Thoracic aorta (tissue), 2 donors: ENCODE results near the gene CHD6. TPM values are rescaled to one million over a fixed set of nuclear protein-coding genes. Genes with fewer than 3 reads are reported as not detected.

Source experiments
- ATAC-seq: fragments of 150-250 bp; one replicate; pipeline ENCODE4 v1.8.0; 2017; ENCODE audit warnings: low read depth; ENCODE audit not compliant: insufficient number of reproducible peaks, low FRiP score
- DNase-seq: peaks from one replicate; pipeline ENCODE4 v3.0.0-alpha.2; 2020; ENCODE audit warnings: low spot score
- H3K27ac ChIP-seq, 2 donors: fragments of 200-600 bp; sonication (generic); 1 replicate in 1 of 2; 2 replicates in 1 of 2; pipeline ENCODE4 v1.5.1; 2016; ENCODE audit warnings: mild to moderate bottlenecking in 2 of 2, moderate library complexity in 2 of 2
- H3K27me3 ChIP-seq: fragments of 200-600 bp; sonication (generic); replicated peaks from 2 replicates; pipeline ENCODE4 v1.6.0; 2016; ENCODE audit warnings: mild to moderate bottlenecking; ENCODE audit not compliant: insufficient read depth
- H3K36me3 ChIP-seq: fragments of 200-600 bp; sonication (generic); one replicate; pipeline ENCODE4 v1.5.1; 2016
- H3K4me1 ChIP-seq, 2 donors: fragments of 200-600 bp; sonication (generic); 1 replicate in 1 of 2; 2 replicates in 1 of 2; pipeline versions ENCODE4 v1.5.1 to v1.6.0; 2016; ENCODE audit warnings: low read depth in 2 of 2, mild to moderate bottlenecking in 1 of 2; ENCODE audit not compliant: control insufficient read depth in 1 of 2
- H3K4me3 ChIP-seq: fragments of 200-600 bp; sonication (generic); 2 replicates; pipeline ENCODE4 v1.5.1; 2016; ENCODE audit warnings: mild to moderate bottlenecking
- H3K9me3 ChIP-seq: fragments of 200-600 bp; sonication (generic); 2 replicates; pipeline ENCODE4 v1.5.1; 2016
- total RNA-seq, 2 donors: library from RNA; depleted of rRNA; stranded (reverse); fragments of >200 nt; gene quantifications; one replicate each; pipeline versions ENCODE4 v1.1.0 to v1.2.3, GENCODE V29; 2016
- TF ChIP-seq, protein P1 (sequence below): fragments of 200-600 bp; sonication (generic); IDR thresholded peaks from one replicate; pipeline ENCODE4 v1.5.1; 2019; ENCODE audit warnings: antibody characterized with exemption

CHD6 gene
- total RNA-seq, 2 donors from 2014 or later: 43.9 to 44.6 TPM

GRCh38 chr20:41575412-41575811 lies 42.8 kb downstream of the CHD6 start:
- Histone ChIP-seq H3K27ac (no peak overlapping the region), H3K27me3 (no peaks in the 10 kb centered on the region), H3K4me3 (no peak overlapping the region), H3K4me1 (peaks cover 35 to 76% of the 10 kb centered on the region in 2 donors), H3K36me3 (no peaks in the 10 kb centered on the region), H3K9me3 (peaks cover 7% of the 10 kb centered on the region)
- DNase-seq: no peak
- no peak for ATAC-seq
- TF ChIP-seq, protein P1, sequence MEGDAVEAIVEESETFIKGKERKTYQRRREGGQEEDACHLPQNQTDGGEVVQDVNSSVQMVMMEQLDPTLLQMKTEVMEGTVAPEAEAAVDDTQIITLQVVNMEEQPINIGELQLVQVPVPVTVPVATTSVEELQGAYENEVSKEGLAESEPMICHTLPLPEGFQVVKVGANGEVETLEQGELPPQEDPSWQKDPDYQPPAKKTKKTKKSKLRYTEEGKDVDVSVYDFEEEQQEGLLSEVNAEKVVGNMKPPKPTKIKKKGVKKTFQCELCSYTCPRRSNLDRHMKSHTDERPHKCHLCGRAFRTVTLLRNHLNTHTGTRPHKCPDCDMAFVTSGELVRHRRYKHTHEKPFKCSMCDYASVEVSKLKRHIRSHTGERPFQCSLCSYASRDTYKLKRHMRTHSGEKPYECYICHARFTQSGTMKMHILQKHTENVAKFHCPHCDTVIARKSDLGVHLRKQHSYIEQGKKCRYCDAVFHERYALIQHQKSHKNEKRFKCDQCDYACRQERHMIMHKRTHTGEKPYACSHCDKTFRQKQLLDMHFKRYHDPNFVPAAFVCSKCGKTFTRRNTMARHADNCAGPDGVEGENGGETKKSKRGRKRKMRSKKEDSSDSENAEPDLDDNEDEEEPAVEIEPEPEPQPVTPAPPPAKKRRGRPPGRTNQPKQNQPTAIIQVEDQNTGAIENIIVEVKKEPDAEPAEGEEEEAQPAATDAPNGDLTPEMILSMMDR: no peak

DNA sequence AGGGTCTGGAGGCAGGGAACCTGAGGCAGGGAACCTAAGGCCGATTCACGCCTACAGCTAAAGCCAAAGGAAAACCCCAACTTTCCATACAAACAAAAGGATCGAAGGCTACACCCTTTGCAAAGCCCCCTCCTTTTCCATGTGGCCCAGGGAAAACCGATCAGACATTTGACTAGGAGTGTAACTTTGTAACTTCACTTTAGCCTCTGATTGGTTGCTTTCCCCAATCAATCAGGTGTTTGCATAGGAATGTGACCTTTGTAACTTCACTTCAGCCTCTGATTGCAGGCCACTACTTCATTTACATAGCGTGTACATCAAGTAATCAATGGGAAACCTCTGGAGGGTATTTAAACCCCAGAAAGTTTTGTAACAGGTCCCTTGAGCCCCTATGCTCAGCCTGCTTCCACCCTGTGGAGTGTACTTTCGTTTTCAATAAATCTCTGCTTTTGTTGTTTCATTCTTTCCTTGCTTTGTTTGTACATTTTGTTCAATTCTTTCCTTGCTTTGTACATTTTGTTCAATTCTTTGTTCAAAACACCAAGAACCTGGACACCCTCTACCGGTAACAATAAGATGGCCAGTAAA lies 43.3 kb downstream of the CHD6 start:
- Histone ChIP-seq H3K27me3 (no peaks in the 10 kb centered on the region), H3K4me1 (peaks cover 35 to 78% of the 10 kb centered on the region in 2 donors), H3K9me3 (peaks cover 7% of the 10 kb centered on the region), H3K36me3 (no peaks in the 10 kb centered on the region), H3K4me3 (no peak overlapping the region), H3K27ac (no peak overlapping the region)
- TF ChIP-seq, protein P1: no peak
- ATAC-seq: no peak
- no peak for DNase-seq

- no peak for DNase-seq
- H3K4me3 ChIP-seq: no peak overlapping the region
- TF ChIP-seq, protein P1: no peak
- ATAC-seq: no peak
- H3K27me3 ChIP-seq: no peaks in the 10 kb centered on the region
- no peak overlapping the region for H3K27ac ChIP-seq
- no peaks in the 10 kb centered on the region for H3K36me3 ChIP-seq
- peaks cover 32 to 77% of the 10 kb centered on the region in 2 donors for H3K4me1 ChIP-seq
- peaks cover 7% of the 10 kb centered on the region for H3K9me3 ChIP-seq
Measured at GRCh38 chr20:41573955-41574354, 44.2 kb downstream of the CHD6 start.

DNA sequence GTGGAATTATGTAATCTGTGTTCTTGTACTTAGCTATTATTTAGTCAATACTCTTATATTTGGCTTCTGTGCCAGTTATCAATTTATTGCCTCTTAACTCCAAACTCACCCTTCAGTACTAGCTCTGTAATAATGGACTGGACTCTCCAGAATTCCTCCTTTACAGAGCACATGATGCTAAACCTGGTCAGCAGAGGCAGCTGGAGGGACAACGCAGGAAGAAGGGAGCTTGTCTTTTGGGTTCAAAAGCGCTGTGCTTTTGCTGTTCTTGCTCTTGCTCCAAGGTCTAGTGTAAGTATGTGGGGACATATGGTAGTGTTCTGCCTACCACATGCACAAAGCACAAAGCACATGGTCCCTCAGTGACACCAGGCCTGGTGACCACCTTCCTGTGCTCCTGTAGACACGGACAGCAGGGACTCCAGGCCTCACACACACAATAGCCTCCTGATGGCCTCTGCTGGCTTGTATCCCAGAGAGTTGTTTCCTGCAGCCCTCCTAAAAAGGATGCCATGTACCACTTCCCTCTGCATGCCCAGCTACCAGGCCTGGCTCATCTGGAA lies 46.1 kb downstream of the CHD6 start:
- TF ChIP-seq, protein P1: no peak
- H3K4me3 ChIP-seq: no peak overlapping the region

GRCh38 chr20:41571006-41571405 lies 47.2 kb downstream of the CHD6 start:
- DNase-seq (no peak), ATAC-seq (no peak)
- peaks cover 30 to 82% of the 10 kb centered on the region in 2 donors for H3K4me1 ChIP-seq
- H3K27ac ChIP-seq: no peak overlapping the region
- no peaks in the 10 kb centered on the region for H3K27me3 ChIP-seq
- TF ChIP-seq, protein P1: no peak
- H3K36me3 ChIP-seq: no peaks in the 10 kb centered on the region
- no peak overlapping the region for H3K4me3 ChIP-seq
- H3K9me3 ChIP-seq: peaks cover 7% of the 10 kb centered on the region

More for the DNA sequence above, 46.1 kb downstream of the CHD6 start:
- H3K27me3 ChIP-seq: no peaks in the 10 kb centered on the region
- peaks cover 7% of the 10 kb centered on the region for H3K9me3 ChIP-seq
- H3K27ac ChIP-seq: no peak overlapping the region
- H3K36me3 ChIP-seq: no peaks in the 10 kb centered on the region
- no peak for DNase-seq
- H3K4me1 ChIP-seq: peaks cover 34 to 87% of the 10 kb centered on the region in 2 donors
- ATAC-seq: no peak
